GM12873 (cell line): ENCODE data around the gene AFMID.

Experiments used
- TF ChIP-seq, protein P1 (sequence below): IDR thresholded peaks from 2 replicates; pipeline ENCODE4 v1.5.1; 2012; ENCODE audit warnings: low read depth, mild to moderate bottlenecking, moderate library complexity, low read length, control low read depth; ENCODE audit not compliant: insufficient read depth; ENCODE audit errors: missing control alignments

Gene AFMID

DNA sequence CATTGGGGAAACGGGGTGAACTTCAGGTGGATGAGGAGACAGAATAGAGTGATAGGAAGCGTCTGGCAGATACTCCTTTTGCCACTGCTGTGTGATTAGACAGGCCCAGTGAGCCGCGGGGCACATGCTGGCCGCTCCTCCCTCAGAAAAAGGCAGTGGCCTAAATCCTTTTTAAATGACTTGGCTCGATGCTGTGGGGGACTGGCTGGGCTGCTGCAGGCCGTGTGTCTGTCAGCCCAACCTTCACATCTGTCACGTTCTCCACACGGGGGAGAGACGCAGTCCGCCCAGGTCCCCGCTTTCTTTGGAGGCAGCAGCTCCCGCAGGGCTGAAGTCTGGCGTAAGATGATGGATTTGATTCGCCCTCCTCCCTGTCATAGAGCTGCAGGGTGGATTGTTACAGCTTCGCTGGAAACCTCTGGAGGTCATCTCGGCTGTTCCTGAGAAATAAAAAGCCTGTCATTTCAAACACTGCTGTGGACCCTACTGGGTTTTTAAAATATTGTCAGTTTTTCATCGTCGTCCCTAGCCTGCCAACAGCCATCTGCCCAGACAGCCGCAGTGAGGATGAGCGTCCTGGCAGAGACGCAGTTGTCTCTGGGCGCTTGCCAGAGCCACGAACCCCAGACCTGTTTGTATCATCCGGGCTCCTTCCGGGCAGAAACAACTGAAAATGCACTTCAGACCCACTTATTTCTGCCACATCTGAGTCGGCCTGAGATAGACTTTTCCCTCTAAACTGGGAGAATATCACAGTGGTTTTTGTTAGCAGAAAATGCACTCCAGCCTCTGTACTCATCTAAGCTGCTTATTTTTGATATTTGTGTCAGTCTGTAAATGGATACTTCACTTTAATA is 37.3 kb downstream of the AFMID start:
- TF ChIP-seq, protein P1, sequence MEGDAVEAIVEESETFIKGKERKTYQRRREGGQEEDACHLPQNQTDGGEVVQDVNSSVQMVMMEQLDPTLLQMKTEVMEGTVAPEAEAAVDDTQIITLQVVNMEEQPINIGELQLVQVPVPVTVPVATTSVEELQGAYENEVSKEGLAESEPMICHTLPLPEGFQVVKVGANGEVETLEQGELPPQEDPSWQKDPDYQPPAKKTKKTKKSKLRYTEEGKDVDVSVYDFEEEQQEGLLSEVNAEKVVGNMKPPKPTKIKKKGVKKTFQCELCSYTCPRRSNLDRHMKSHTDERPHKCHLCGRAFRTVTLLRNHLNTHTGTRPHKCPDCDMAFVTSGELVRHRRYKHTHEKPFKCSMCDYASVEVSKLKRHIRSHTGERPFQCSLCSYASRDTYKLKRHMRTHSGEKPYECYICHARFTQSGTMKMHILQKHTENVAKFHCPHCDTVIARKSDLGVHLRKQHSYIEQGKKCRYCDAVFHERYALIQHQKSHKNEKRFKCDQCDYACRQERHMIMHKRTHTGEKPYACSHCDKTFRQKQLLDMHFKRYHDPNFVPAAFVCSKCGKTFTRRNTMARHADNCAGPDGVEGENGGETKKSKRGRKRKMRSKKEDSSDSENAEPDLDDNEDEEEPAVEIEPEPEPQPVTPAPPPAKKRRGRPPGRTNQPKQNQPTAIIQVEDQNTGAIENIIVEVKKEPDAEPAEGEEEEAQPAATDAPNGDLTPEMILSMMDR = no peak

DNA sequence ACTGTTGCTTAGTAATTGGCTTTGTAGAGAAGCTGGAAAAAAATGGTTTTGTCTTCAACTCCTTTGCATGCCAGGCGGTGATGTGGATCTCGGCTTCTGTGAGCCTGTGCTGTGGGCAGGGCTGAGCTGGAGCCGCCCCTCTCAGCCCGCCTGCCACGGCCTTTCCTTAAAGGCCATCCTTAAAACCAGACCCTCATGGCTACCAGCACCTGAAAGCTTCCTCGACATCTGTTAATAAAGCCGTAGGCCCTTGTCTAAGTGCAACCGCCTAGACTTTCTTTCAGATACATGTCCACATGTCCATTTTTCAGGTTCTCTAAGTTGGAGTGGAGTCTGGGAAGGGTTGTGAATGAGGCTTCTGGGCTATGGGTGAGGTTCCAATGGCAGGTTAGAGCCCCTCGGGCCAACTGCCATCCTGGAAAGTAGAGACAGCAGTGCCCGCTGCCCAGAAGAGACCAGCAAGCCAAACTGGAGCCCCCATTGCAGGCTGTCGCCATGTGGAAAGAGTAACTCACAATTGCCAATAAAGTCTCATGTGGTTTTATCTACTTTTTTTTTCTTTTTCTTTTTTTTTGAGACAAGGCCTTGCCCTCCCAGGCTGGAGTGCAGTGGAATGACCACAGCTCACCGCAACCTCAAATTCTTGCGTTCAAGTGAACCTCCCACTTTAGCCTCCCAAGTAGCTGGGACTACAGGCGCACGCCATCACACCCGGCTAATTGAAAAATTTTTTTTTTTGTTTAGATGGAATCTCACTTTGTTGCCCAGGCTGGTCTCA is 38.1 kb downstream of the AFMID start:
- TF ChIP-seq, protein P1 = no peak

DNA sequence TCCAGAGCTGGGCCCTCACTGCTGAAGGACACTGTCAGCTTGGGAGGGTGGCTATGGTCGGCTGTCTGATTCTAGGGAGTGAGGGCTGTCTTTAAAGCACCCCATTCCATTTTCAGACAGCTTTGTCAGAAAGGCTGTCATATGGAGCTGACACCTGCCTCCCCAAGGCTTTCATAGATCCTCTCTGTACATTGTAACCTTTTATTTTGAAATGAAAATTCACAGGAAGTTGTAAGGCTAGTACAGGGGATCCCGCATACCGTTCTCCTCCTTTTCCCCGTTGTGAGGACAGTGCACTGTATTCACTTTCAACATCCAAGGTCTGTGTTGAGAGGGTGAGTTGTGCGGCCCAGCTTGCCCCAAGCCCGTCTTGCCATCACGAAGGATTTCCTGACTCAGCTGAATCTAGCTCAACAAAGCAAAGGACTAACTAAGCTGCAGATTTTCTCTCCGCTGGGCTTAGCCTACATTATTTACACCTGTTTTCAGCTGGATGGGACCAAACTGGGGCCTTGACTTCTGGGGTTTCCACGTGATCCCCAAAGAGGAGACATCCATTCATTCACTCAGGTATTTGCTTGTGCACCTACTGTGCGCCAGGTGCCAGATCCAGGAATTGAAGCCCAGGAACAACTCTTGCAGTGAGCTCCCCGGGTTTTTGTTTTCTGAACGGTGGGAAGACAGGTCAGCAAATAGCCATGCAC is 39.0 kb downstream of the AFMID start:
- TF ChIP-seq, protein P1 = no peak

DNA sequence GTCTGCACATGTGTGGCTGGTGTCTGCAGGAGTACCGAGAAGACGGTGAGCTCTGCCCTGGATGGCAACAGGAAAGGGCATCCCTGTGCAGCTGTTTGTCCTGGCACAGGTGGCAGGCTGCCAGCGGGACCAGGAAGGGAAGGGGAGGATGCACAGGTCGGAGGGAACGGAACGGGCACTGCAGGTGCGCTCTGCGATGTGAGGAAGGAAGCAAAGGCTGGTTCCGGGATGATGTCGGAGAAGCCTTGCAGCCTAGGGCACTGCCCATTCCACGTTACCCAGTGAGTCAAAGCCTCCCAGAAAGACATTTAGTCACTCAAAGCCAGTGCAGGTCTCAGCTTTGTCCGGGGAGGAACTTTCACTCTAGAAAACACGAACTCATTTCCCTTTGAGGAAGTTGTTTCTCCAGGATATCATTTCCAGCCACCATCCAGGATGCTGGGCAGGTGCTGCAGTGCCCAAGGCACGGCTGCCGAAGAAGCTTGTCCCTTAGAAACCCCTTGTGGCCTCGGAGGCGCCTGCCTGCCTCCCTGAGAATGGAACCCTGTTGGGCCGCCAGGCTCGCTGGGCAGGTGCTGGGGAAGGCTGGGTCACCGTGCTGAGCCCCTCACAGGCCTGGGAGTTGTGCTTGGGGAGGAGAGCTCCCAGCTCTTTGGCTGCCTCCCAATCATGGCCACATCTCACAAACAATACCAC is 39.7 kb downstream of the AFMID start:
- TF ChIP-seq, protein P1 = no peak

DNA sequence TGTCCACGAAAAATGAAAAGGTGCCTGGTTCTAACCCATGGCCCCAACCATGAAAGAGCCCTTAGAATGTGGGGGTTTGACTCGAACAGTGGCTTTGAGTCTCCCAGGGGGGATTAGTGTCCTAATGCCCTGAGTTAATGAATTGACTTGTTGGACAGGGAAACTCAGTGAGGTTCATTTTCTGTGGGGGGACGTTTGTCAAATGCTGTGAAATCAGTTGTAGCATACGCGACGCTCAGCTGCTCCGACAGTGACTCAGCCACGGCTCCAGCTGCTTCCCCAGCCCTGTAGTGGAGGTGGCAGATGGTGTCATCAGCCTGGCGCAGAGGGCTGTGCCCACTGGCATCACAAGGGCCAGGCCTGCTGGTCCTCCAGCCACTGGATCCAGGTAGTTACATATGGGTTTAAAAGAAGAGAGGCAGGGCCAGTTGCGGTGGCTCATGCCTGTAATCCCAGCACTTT is 40.3 kb downstream of the AFMID start:
- TF ChIP-seq, protein P1 = no peak

DNA sequence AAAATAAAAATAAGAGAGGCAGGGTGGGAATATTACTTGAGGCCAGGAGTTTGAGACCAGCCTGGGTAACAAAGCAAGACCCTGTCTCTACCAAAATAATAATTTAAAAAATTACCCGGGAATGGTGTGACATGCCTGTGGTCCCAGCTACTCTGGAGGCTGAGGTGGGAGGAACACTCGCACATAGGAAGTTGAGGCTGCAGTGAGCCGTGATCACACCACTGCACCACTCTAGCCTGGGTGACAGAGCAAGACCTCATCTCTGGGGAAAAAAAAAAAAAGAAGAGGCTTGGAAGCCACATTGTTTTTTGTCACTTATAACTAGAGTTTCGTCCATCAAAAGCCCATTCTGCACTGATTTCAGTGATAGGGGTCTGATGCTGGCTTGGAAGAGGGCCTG is 41.0 kb downstream of the AFMID start:
- TF ChIP-seq, protein P1 = no peak
